Measurements from ENCODE around the gene C8G.

Gene C8G

DNA sequence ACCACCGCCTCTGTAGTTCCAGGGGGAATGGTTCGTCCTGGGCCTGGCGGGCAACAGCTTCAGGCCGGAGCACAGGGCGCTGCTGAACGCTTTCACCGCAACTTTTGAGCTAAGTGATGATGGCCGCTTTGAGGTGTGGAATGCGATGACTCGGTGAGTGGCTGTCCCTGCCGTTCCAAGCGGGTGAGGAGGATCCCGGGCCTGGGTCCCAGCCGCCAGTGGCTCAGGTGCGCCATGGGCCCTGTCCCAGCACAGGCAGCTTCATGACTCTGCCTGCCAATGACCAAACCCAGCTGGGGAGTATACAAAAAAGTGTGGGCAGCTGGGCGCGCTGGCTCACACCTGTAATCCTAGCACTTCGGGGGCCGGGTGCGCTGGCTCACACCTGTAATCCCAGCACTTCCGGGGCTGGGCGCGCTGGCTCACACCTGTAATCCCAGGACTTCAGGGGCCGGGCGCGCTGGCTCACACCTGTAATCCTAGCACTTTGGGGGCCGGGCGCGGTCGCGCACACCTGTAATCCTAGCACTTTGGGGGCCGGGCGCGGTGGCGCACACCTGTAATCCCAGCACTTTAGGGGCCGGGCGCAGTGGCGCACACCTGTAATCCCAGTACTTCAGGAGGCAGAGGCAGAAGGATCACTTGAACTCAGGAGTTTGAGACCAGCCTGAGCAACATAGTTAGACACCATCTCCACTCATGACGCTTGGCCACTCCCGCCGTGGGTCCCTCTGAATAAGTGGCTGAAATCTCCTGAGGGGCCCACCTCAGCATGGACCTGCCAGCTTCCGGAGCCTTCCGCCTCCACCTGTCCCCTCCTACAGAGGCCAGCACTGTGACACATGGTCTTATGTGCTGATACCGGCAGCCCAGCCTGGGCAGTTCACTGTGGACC lies 8.1 kb downstream of the C8G start:
- DNase-seq: no peak

- no peak for DNase-seq
Measured at GRCh38 chr9:136953771-136954269, 8.8 kb downstream of the C8G start.

DNA sequence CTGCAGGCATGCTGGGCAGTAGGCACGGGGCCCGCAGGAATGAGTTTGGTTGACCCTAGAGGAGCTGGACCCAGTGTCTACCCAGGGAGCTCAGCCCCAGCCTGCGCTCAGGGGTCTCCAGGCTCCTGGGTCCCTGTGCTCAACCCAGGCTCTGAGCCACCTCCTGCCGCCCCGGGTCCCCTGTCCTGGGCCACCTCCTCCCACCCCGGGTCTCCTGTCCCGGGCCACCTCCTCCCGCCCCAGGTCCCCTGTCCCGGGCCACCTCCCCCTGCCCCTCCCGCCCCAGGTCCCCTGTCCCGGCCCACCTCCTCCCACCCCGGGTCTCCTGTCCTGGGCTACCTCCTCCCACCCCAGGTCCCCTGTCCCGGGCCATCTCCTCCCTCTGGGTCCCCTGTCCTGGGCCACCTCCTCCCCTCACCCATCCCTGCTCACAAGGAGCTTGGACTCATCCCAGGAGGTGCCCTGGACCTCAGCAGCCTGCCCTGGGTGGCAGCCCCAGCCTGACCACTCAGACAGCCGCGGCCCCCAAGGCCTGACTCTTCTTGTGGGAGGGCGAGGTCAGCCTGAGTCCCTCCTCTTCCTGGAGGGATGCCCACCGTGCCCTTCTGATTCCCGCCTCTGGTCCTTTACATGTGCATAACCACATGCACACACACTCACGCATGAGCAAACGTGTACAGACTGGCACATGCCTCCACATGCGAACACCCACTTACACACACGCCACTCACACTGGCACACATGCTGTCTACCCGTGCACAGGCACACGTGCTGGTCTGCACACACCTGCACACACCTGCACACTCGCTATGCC lies 9.4 kb downstream of the C8G start:
- no peak for DNase-seq

DNA sequence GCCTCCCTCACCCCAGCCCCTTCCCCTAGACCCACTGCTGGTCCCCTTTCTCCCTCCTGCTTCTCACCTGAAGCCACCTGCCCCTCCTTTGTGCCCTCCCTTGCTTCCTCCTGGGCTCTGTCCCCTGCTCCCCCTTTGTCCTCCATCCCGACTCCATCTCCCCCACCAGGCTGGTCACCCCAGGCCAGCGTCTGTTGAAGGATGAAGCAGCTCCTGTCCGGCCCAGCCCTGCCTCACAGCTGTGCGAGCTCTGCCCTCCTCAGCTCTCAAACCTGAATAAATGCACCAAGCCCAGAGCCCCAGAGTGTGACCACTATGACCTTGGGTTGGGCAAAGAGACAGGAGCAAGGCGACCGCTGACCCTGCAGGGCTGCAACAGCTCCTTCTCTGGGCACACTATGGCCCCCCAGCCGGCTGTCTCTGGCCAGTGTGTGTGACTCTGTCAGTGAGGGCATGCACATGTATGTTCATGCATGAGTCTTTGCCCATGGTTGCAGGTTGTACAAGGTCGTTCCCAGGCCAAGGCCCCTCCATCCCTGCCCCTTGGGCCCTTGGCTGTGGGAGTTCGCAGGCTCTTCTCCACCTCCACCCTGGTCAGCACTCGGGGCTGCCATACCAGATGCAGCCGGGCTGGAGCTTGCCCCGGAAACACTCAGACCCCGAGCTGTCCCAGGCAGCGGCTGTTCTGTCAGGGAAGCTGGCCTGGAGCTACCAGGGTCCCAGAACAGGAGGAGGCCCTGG lies 10.3 kb downstream of the C8G start:
- DNase-seq: no peak

GRCh38 chr9:136955943-136956335 lies 10.9 kb downstream of the C8G start:
- DNase-seq: no peak

- no peak for DNase-seq
Measured at GRCh38 chr9:136956604-136957003, 11.6 kb downstream of the C8G start.

DNA sequence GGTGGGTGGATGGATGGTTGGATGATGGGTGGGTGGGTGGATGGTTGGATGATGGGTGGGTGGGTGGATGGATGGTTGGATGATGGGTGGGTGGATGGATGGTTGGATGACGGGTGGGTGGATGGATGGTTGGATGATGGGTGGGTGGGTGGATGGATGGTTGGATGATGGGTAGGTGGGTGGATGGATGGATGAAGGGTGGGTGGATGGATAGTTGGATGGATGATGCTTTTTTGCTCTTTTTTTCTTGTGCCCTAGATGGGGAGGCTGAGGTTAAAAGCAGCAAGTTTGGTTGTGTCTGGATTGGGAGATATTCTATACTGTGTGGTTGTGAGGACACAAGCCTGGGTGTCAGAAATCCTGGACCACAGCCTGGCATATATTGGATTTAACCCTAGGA lies 12.4 kb downstream of the C8G start:
- no peak for DNase-seq

- no peak for DNase-seq
Measured at GRCh38 chr9:136957901-136958300, 12.9 kb downstream of the C8G start.

DNA sequence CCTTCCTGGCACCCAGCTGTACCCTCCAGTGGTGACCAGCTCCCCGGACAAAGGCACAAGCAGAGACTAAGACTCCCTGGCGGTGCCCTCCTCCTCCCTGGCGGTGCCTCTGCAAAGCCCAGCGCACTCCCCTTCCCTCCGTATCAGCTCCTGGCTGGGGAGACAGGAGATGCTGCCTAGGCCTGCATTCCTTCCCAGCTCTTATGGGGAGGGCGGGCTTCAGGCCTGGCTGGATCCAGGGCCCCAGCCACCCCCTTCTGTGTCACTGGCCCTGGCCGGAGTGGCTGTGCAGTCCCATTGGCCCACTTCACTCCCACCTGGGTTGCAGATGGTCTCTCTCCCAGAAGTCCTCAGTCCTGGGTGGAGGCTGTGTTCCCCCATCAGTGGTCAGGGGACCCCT lies 13.4 kb downstream of the C8G start:
- no peak for DNase-seq

DNA sequence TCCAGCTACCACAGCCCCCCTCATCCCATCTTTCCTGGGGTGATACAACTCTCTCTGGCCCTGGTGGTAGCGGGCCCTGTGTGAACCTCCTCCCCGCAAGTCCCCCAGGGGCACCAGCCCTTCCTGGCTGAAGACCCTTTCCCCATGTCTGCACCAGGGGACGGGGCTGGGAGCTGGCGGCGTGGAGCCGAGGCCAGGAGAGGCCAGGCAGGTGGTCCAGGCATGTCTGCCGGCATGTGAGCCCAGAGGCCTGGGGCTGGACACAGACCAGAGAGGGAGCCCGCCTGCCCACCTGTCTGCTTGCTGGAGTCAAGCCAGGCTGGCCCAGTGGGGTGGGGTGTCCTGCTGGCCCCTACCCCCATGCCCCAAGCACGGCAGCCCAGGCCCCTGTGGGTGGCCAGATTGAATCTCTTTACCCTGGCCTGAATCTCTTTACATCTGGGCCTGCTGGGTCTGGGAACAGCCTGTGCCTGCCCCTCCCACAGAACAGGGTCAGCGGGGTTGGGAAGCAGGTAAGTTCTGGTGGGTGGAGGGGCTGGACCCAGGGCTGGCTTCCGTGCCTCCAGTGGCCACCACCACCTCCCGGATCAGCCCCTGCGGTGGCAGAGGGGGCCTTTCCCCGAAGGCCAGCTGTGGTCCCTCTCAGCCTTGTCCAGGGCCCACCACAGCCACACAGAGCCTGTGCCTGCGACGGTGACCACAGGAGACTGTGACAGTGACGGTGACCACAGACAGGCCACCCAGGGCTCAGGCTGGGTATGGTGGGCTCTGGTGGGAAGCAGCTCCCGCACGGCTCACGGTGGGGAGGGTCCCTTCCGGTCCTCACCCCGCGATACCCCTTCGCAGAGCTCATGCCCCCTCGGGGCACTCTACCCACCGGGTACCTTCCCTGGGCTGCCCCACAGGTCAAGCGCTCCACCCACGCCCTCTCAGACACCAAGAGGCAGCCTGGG lies 14.1 kb downstream of the C8G start:
- no peak for DNase-seq

- DNase-seq: no peak
Measured at GRCh38 chr9:136960212-136960937, 15.3 kb downstream of the C8G start.

DNA sequence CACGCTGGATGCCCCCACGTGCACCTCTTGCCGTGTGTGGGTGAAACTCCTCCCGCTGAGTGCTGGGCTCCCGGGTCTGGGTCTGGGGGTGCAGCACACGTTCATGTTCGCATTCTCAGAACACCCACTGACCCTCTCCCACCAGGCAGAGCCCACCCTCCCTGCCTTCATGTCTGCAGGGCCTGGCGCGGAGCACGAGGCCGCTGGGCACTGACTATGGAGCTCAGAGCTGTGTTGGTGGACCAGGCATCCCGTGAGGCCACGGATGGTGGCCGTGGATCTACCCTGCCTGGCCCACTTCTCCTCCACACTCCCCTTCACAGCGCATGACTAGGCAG lies 15.9 kb downstream of the C8G start:
- no peak for DNase-seq

DNA sequence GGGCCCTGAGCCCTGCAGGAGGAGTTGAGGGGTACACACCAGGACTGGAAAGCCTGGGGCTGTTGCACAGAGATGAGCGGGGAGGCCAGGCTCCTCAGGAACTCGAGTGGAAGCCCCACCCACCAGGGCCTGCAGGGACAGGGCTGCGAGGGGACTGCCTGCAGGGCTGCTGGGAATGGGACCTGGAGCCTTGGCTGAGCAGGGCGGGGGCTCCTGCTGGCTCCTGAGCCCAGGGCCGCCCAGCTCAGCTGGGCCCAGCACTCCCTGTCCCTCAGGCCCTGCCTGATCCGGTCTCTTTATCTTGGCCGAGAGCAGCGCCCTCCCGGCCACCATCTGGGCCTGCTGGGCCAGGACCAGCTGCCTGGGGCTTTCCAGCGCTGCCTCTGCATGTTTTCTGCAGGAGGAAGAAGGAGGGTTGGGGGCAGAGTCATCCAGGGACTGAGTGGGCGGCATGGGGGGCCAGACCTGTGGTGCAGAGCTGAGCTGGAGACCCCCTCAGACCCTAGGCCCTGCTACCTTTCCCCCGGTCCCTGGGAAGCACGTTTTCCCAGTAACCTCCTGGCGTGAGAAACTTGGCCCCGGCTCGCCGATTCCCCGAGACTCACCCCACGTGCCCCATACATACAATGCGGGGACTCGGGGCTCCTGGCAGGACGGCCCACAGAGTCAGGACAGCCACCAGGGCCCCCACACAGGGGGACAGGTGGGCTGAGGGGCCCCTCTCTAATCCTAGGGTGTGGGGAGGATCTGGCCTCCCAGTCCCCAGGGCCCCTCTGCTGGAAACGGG lies 16.4 kb downstream of the C8G start:
- DNase-seq: peak in 17 of 51 donors; percentile 13 to 63 (median 39)

DNA sequence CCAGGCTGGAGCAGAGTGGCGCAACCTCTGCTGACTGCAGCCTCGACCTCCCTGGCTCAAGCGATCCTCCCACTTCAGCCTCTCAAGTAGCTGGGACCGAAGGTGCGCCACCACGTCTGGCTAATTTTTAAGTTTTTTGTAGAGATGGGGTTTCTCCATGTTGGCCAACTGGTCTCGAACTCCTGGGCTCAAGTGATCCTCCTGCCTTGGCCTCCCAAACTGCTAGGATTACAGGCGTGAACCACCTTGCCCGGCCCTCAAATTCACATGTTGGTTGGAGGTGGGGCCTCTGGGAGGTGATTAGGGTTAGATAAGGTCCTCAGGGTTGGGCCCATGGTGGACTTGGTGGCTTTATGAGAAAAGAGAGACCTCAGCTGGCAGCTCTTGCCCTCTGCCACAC lies 17.1 kb downstream of the C8G start:
- no peak for DNase-seq

DNA sequence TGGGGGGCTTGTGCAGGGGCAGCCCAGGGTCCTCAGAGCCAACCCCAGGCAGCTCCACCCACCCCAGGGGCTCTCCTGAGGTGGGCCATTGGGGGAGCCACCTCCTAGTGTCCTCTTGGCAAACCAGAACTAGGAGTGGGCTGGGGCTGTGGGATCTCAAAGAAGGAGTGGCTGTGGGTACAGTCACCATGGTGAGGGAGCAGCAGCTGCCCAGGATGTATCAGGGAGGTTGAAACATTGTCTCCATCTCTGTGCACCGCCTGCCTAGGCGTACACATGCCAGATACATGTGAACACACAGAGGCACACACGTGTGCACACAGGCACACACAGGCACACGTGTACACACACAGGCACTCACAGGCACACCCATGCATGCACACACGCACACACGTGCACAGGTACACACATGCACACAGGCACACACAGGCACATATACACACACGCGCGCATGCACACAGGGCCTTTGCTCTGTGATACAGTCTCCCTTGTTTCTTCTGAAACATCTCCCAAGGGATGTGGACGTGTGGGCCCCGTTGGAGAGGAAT lies 17.7 kb downstream of the C8G start:
- no peak for DNase-seq

GRCh38 chr9:136963341-136963740 lies 18.3 kb downstream of the C8G start:
- peak in 8 of 51 donors; percentile 29 to 66 (median 38) for DNase-seq

DNA sequence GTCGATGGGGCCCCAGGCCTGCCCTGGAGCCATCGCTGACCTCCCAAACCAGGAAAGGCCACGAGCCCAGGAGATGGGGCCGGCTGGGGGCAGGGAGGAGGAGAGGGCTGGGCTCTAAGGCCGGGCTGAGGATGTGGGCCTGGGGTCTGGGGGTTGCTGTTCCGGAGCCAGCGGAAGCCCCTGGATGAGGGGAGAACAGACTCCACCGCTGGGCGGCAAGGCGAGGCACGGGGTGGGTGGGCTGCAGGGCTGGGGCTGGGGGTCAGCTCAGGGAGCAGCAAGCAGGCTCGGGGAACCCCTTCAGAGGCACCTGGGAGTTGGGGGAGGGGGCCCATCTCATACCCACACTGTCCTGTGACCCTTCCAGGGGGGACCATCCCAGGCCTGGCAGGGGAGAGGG lies 18.7 kb downstream of the C8G start:
- no peak for DNase-seq

DNA sequence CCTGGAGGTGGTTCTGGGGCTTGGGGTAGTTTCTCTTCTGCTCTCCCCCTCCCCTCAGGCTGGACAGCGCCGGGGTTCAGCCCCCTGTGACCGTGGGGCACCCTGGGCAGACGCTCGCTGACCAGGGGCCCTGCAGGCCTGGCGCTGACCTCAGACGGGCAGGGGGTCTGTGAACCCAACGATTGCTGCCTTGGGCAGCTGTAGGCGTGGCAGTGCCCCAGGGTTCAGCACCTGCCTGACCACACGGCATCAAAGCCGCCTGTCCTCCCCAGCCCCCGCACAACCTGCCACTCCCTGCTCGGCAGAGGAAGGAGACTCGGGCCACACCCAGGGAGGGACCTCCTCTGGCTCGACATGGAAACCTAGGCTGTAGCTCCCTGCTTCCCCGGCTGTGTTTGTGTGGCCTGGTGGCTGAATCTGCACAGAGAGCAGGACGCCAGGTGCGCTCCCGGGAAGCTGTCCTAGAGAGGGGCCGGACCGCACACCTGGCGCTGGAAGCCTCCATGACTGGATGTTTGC lies 19.2 kb downstream of the C8G start:
- DNase-seq: no peak

All from hypothalamus (tissue), 51 donors.